Endothelial cell (in vitro differentiated cells): ENCODE data around the gene CELA2B. TPM values are rescaled to one million over a fixed set of nuclear protein-coding genes. Genes with fewer than 3 reads are reported as not detected.

Experiments
- DNase-seq: peaks from one replicate; pipeline ENCODE4 v3.0.0; 2021; ENCODE audit warnings: low spot score
- H3K27ac Mint-ChIP-seq: one replicate; pipeline ENCODE4 v1.8.0; 2021; ENCODE audit warnings: mixed read lengths, inconsistent platforms; ENCODE audit not compliant: unreplicated experiment
- H3K27me3 Mint-ChIP-seq: one replicate; pipeline ENCODE4 v1.8.0; 2021; ENCODE audit warnings: mild to moderate bottlenecking, moderate library complexity, mixed read lengths, inconsistent platforms; ENCODE audit not compliant: unreplicated experiment
- H3K36me3 Mint-ChIP-seq: one replicate; pipeline ENCODE4 v1.8.0; 2021; ENCODE audit warnings: mild to moderate bottlenecking, low read depth, mixed read lengths, inconsistent platforms; ENCODE audit not compliant: unreplicated experiment
- H3K4me1 Mint-ChIP-seq: one replicate; pipeline ENCODE4 v1.8.0; 2021; ENCODE audit warnings: mild to moderate bottlenecking, mixed read lengths, inconsistent platforms; ENCODE audit not compliant: unreplicated experiment
- H3K4me3 Mint-ChIP-seq: one replicate; pipeline ENCODE4 v1.8.0; 2021; ENCODE audit warnings: mild to moderate bottlenecking, mixed read lengths, inconsistent platforms; ENCODE audit not compliant: unreplicated experiment
- H3K9me3 Mint-ChIP-seq: one replicate; pipeline ENCODE4 v1.8.0; 2021; ENCODE audit warnings: mixed read lengths, inconsistent platforms; ENCODE audit not compliant: unreplicated experiment
- CTCF ChIP-seq: fragments of 200-600 bp; sonication (generic); IDR thresholded peaks from one replicate; pipeline ENCODE4 v1.5.0; 2021; ENCODE audit warnings: antibody characterized with exemption; ENCODE audit not compliant: unreplicated experiment
- total RNA-seq: library from RNA; stranded (reverse); fragmentation: NEBNext Ultra II Directional; extraction: Animal tissue kit (Norgen Biotek cat#: 25700); gene quantifications from one replicate; pipeline ENCODE4 v1.2.1, GENCODE V29; 2021; ENCODE audit not compliant: unreplicated experiment

CELA2B gene
- total RNA-seq, 1 donor from 2014 or later, result not detected

- no peak overlapping the region for H3K4me3 Mint-ChIP-seq
- no peaks in the 10 kb centered on the region for H3K9me3 Mint-ChIP-seq
- no peak for DNase-seq
- no peak for TF ChIP-seq CTCF
- peaks cover 2% of the 10 kb centered on the region for H3K4me1 Mint-ChIP-seq
- peaks cover 5% of the 10 kb centered on the region for H3K27me3 Mint-ChIP-seq
- H3K27ac Mint-ChIP-seq, result no peak overlapping the region
- peaks cover 4% of the 10 kb centered on the region for H3K36me3 Mint-ChIP-seq
Measured at GRCh38 chr1:15442119-15442518, 33.8 kb upstream of the CELA2B start.

- TF ChIP-seq CTCF, result no peak
- peaks cover 5% of the 10 kb centered on the region for H3K27me3 Mint-ChIP-seq
- no peak overlapping the region for H3K27ac Mint-ChIP-seq
- no peak for DNase-seq
- peaks cover 4% of the 10 kb centered on the region for H3K36me3 Mint-ChIP-seq
- no peak overlapping the region for H3K4me3 Mint-ChIP-seq
- H3K9me3 Mint-ChIP-seq, result no peaks in the 10 kb centered on the region
- H3K4me1 Mint-ChIP-seq, result peaks cover 2% of the 10 kb centered on the region
Measured at GRCh38 chr1:15442759-15443158, 33.1 kb upstream of the CELA2B start.

- peaks cover 2% of the 10 kb centered on the region for H3K4me1 Mint-ChIP-seq
- H3K36me3 Mint-ChIP-seq, result peaks cover 4% of the 10 kb centered on the region
- no peaks in the 10 kb centered on the region for H3K9me3 Mint-ChIP-seq
- H3K4me3 Mint-ChIP-seq, result no peak overlapping the region
- peaks cover 5% of the 10 kb centered on the region for H3K27me3 Mint-ChIP-seq
- DNase-seq, result no peak
- no peak overlapping the region for H3K27ac Mint-ChIP-seq
- no peak for TF ChIP-seq CTCF
Measured at GRCh38 chr1:15443281-15443680, 32.6 kb upstream of the CELA2B start.

- H3K27ac Mint-ChIP-seq, result no peak overlapping the region
- H3K4me3 Mint-ChIP-seq, result no peak overlapping the region
- H3K36me3 Mint-ChIP-seq, result peaks cover 4% of the 10 kb centered on the region
- no peak for TF ChIP-seq CTCF
- DNase-seq, result no peak
- H3K27me3 Mint-ChIP-seq, result peaks cover 9% of the 10 kb centered on the region
- H3K4me1 Mint-ChIP-seq, result peaks cover 2% of the 10 kb centered on the region
- H3K9me3 Mint-ChIP-seq, result no peaks in the 10 kb centered on the region
Measured at GRCh38 chr1:15444468-15445389, 31.2 kb upstream of the CELA2B start.
